Stimulated activated effector memory CD8-positive, alpha-beta T cell treated with anti-CD3 and anti-CD28 coated beads, Interleukin-12 subunit alpha, Interleukin-12 subunit beta, amount 100 ng/mL, for 72 hours (primary cell): Measurements from ENCODE around the gene PTK6.
"Not testable (repeated sequence)": the region's sequence is repeated elsewhere in the genome, so short reads cannot be mapped to it uniquely, and the experiment has no call there.

Source experiments
- ATAC-seq: fragments of 150-1000 bp; cut with Tn5 transposase; 2 replicates; pipeline ENCODE4 v1.10.0; 2021
- DNase-seq, 2 donors: peaks; one replicate each; pipeline ENCODE4 v3.0.0; 2021 to 2022; ENCODE audit warnings: low spot score in 2 of 2
- H3K27ac Mint-ChIP-seq: one replicate; pipeline ENCODE4 v1.8.0; 2022; ENCODE audit warnings: mild to moderate bottlenecking, mixed read lengths
- H3K36me3 Mint-ChIP-seq: one replicate; pipeline ENCODE4 v1.8.0; 2022; ENCODE audit warnings: mild to moderate bottlenecking, mixed read lengths
- H3K4me1 Mint-ChIP-seq: one replicate; pipeline ENCODE4 v1.8.0; 2022; ENCODE audit warnings: mixed read lengths
- H3K4me3 Mint-ChIP-seq: one replicate; pipeline ENCODE4 v1.8.0; 2022; ENCODE audit warnings: mild to moderate bottlenecking, mixed read lengths
- H3K9me3 Mint-ChIP-seq: one replicate; pipeline ENCODE4 v1.8.0; 2022; ENCODE audit warnings: mixed read lengths

Gene PTK6

GRCh38 chr20:63484236-63484635, 52.9 kb downstream of the PTK6 start:
- Mint-ChIP-seq H3K27ac (no peak overlapping the region), H3K4me1 (peaks cover 16% of the 10 kb centered on the region), H3K9me3 (no peaks in the 10 kb centered on the region), H3K36me3 (no peaks in the 10 kb centered on the region), H3K4me3 (no peak overlapping the region)
- no peak for DNase-seq
- ATAC-seq: no peak

- Mint-ChIP-seq H3K4me1 (peaks cover 16% of the 10 kb centered on the region), H3K27ac (no peak overlapping the region), H3K4me3 (no peak overlapping the region), H3K9me3 (no peaks in the 10 kb centered on the region), H3K36me3 (no peaks in the 10 kb centered on the region)
- no peak for ATAC-seq
- DNase-seq: no peak
Observed at GRCh38 chr20:63483834-63484233, 53.3 kb downstream of the PTK6 start.

DNA sequence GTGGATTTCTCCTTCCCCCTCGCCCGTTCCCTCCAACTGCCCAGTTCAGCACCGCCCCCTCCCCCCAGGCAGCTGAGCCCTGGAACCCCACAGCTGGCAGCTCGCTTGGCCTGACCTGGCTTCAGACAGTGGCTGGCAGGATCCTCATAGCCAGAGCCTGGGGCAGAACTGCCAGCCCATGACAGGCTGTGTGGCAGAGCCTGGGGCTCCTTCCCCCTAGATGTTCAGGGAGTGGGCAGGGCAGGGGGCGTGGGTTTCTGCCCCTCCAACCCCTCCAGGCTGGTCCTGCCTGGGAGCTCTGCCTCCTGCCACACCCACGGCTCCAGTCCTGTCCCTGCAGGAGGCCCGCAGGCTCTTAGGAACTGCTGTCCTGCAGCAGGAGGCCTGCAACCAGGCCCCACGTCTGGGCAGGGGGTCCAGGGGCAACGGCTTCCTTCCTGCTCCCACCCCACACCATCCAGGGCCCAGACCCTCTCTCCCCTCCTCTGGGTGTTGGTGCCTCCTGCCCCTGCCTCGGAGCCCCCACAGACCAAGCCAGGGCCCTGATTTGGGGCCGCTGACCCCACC, 55.1 kb downstream of the PTK6 start:
- peaks cover 16% of the 10 kb centered on the region for H3K4me1 Mint-ChIP-seq

DNA sequence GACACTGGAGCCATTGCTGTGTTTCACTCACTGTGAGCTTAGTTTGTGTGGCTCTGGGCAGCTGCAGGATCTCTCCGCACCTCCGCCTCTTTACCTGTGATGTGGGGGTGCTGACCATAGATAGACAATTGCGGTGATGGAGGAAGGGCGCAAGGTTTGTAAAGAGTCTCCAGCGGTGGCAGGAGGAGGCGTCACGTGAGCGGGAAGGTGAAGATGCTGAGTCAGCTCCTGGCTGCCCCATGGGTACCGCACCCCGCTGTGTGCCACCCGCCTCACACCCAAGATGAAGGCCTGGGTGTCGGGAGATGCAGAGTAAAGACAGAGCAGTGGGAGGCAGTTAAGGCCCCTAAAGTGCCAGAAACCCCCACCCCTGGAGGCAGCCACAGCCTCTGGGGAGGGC, 55.7 kb downstream of the PTK6 start:
- Mint-ChIP-seq H3K4me3 (no peak overlapping the region), H3K9me3 (no peaks in the 10 kb centered on the region), H3K4me1 (peaks cover 16% of the 10 kb centered on the region), H3K27ac (no peak overlapping the region), H3K36me3 (no peaks in the 10 kb centered on the region)
- ATAC-seq (no peak), DNase-seq (no peak)

More for the DNA sequence above, 55.1 kb downstream of the PTK6 start:
- no peaks in the 10 kb centered on the region for H3K36me3 Mint-ChIP-seq
- DNase-seq (no peak), ATAC-seq (no peak)
- H3K27ac Mint-ChIP-seq: no peak overlapping the region
- no peak overlapping the region for H3K4me3 Mint-ChIP-seq
- no peaks in the 10 kb centered on the region for H3K9me3 Mint-ChIP-seq

GRCh38 chr20:63479695-63480419, 57.3 kb downstream of the PTK6 start:
- not testable (repeated sequence) for H3K27ac Mint-ChIP-seq, ATAC-seq, DNase-seq, H3K4me3 Mint-ChIP-seq, H3K9me3 Mint-ChIP-seq, H3K36me3 Mint-ChIP-seq
- peaks cover 11% of the 10 kb centered on the region for H3K4me1 Mint-ChIP-seq

- DNase-seq: no peak
- Mint-ChIP-seq H3K36me3 (no peaks in the 10 kb centered on the region), H3K9me3 (no peaks in the 10 kb centered on the region), H3K4me3 (no peak overlapping the region), H3K4me1 (peaks cover 20% of the 10 kb centered on the region), H3K27ac (no peak overlapping the region)
- ATAC-seq: no peak
Observed at GRCh38 chr20:63478346-63479302, 58.6 kb downstream of the PTK6 start.
